K562 (cell line): ENCODE measurements around the gene NDOR1. TPM values are rescaled to one million over a fixed set of nuclear protein-coding genes. Genes with fewer than 3 reads are reported as not detected.
A peak's percentile ranks its signal among the peaks of the same experiment; 100 is the strongest.

Experiments
- ATAC-seq: fragments of 200-7000 bp; cut with Tn5 transposase; 3 replicates; pipeline ENCODE4 v1.9.1; 2020; ENCODE audit warnings: moderate library complexity
- BruUV-seq: library from RNA; stranded (reverse); fragments of 400-500 nt; replicated peaks from 2 replicates; lab custom pipeline; 2021; lab: Mats Ljungman, UMichigan
- CTCF ChIA-PET: fragments of 300-600 bp; formaldehyde crosslinking; extraction: SDS; loops from one replicate; lab custom pipeline; 2021; ENCODE audit warnings: low intra/inter-chr PET ratio; lab: Yijun Ruan, JAX
- POLR2A ChIA-PET: fragments of 300-600, 350-650 bp; sonication (Branson Sonifier 250); formaldehyde crosslinking; extraction: SDS; loops from one replicate; lab custom pipeline; 2021; ENCODE audit warnings: antibody characterized with exemption, inconsistent platforms; lab: Yijun Ruan, JAX
- DNase-seq, 4 experiments: peaks; one replicate each; pipeline versions ENCODE4 v3.0.0 to v3.0.0-alpha.2; 2011 to 2018; ENCODE audit warnings: low spot score in 3 of 4, mixed read lengths in 3 of 4; ENCODE audit errors: extremely low read depth in 1 of 4
- FAIRE-seq: peaks from 2 replicates; lab custom pipeline; 2011; peaks lifted over from hg19 to GRCh38; lab: Jason Lieb, UNC
- H2AFZ ChIP-seq: 2 replicates; pipeline ENCODE4 v1.6.0; 2011; ENCODE audit warnings: low read depth, low read length, control low read depth, inconsistent platforms
- H3K27ac ChIP-seq: fragments of 200-600 bp; 3 replicates; pipeline ENCODE4 v1.8.0; 2011; ENCODE audit warnings: low read depth, mild to moderate bottlenecking, control low read depth, inconsistent platforms, low read length, moderate library complexity, mixed read lengths; ENCODE audit errors: extremely low read depth
- H3K27me3 ChIP-seq, 2 experiments: fragments of 300-600 bp in 1 of 2; 2 replicates in 1 of 2; 3 replicates in 1 of 2; pipeline versions ENCODE4 v1.6.0 to v1.8.0; 2011; ENCODE audit warnings: inconsistent platforms in 2 of 2, low read length in 2 of 2, mild to moderate bottlenecking in 1 of 2, mixed read lengths in 1 of 2, moderate library complexity in 1 of 2; ENCODE audit not compliant: control insufficient read depth in 2 of 2, insufficient read depth in 2 of 2
- H3K36me3 ChIP-seq: fragments of 300-600 bp; 3 replicates; pipeline ENCODE4 v1.8.0; 2011; ENCODE audit warnings: mild to moderate bottlenecking, low read length, inconsistent platforms; ENCODE audit not compliant: control insufficient read depth, insufficient read depth
- H3K4me1 ChIP-seq, 2 experiments: fragments of 200-600 bp in 1 of 2; replicated peaks in 1 of 2; 2 replicates in 1 of 2; 3 replicates in 1 of 2; pipeline versions ENCODE4 v1.5.1 to v1.8.0; 2011; ENCODE audit warnings: inconsistent platforms in 2 of 2, low read length in 2 of 2, mild to moderate bottlenecking in 1 of 2, mixed read lengths in 1 of 2, moderate library complexity in 1 of 2; ENCODE audit not compliant: control insufficient read depth in 2 of 2, insufficient read depth in 2 of 2
- H3K4me2 ChIP-seq: 2 replicates; pipeline ENCODE4 v1.6.1; 2011; ENCODE audit warnings: low read length, control low read depth, inconsistent platforms, mixed read lengths; ENCODE audit not compliant: insufficient read depth
- H3K4me3 ChIP-seq: fragments of 200-600 bp; sonication (generic), shearing (Covaris generic); 2 replicates; pipeline ENCODE4 v1.5.1; 2016; ENCODE audit warnings: control low read depth, inconsistent platforms
- H3K79me2 ChIP-seq: fragments of 200-600 bp; 3 replicates; pipeline ENCODE4 v1.8.0; 2011; ENCODE audit warnings: low read length, inconsistent platforms; ENCODE audit not compliant: control insufficient read depth, insufficient read depth
- H3K9ac ChIP-seq, 2 experiments: 2 replicates each; pipeline versions ENCODE4 v1.6.0 to v1.6.1; 2011; ENCODE audit warnings: low read depth in 2 of 2, low read length in 2 of 2, control low read depth in 1 of 2, inconsistent platforms in 1 of 2, mild to moderate bottlenecking in 1 of 2, mixed read lengths in 1 of 2; ENCODE audit not compliant: insufficient read depth in 1 of 2
- H3K9me1 ChIP-seq: one replicate; pipeline ENCODE4 v1.6.0; 2011; ENCODE audit warnings: inconsistent platforms, mild to moderate bottlenecking, low read length, moderate library complexity; ENCODE audit not compliant: control insufficient read depth, insufficient read depth
- H3K9me3 ChIP-seq: replicated peaks from 2 replicates; pipeline ENCODE4 v1.5.1; 2011; ENCODE audit warnings: low read depth, low read length, inconsistent platforms; ENCODE audit not compliant: control insufficient read depth, insufficient read depth
- H4K20me1 ChIP-seq: replicated peaks from 2 replicates; pipeline ENCODE4 v1.6.1; 2011; ENCODE audit warnings: low read length, inconsistent platforms, mixed read lengths; ENCODE audit not compliant: control insufficient read depth, insufficient read depth
- ASH1L ChIP-seq: fragments of 450-650 bp; IDR thresholded peaks from 2 replicates; pipeline ENCODE4 v1.6.1; 2018; ENCODE audit warnings: borderline replicate concordance, mild to moderate bottlenecking, low read depth; ENCODE audit not compliant: partially characterized antibody
- BDP1 ChIP-seq: IDR thresholded peaks from 3 replicates; pipeline ENCODE4 v1.6.1; 2011; ENCODE audit not compliant: insufficient read length, insufficient read depth
- CBFB ChIP-seq: sonication (generic); formaldehyde crosslinking; IDR thresholded peaks from 2 replicates; pipeline ENCODE4 v1.4.0; 2020; ENCODE audit warnings: mild to moderate bottlenecking, missing genetic modification reagents
- CREB5 ChIP-seq: fragments of 250-450 bp; sonication (Bioruptor Pico); IDR thresholded peaks from 2 replicates; pipeline ENCODE4 v1.5.0; 2020; ENCODE audit warnings: mild to moderate bottlenecking
- FOXO4 ChIP-seq: fragments of 450-650 bp; formaldehyde crosslinking; IDR thresholded peaks from 2 replicates; pipeline ENCODE4 v1.4.0; 2020; ENCODE audit warnings: mild to moderate bottlenecking, moderate library complexity
- OTX1 ChIP-seq: fragments of 450-650 bp; formaldehyde crosslinking; IDR thresholded peaks from 2 replicates; pipeline ENCODE4 v1.4.0; 2022; ENCODE audit warnings: mild to moderate bottlenecking
- PHF8 ChIP-seq: fragments of 200-600 bp; sonication (generic); IDR thresholded peaks from 2 replicates; pipeline ENCODE4 v1.6.1; 2012; ENCODE audit warnings: mixed run types, mild to moderate bottlenecking, inconsistent platforms, low read length, moderate library complexity, borderline replicate concordance
- PRMT5 ChIP-seq: sonication (generic); formaldehyde crosslinking; IDR thresholded peaks from 2 replicates; pipeline ENCODE4 v1.5.0; 2020; ENCODE audit warnings: missing genetic modification reagents
- RERE ChIP-seq: sonication (generic); formaldehyde crosslinking; IDR thresholded peaks from 2 replicates; pipeline ENCODE4 v1.8.0; 2023; ENCODE audit warnings: missing genetic modification reagents, mild to moderate bottlenecking, borderline replicate concordance
- TGIF2 ChIP-seq: sonication (generic); formaldehyde crosslinking; IDR thresholded peaks from 2 replicates; pipeline ENCODE4 v1.8.1; 2022; ENCODE audit warnings: mild to moderate bottlenecking, missing genetic modification reagents, moderate library complexity
- TOE1 ChIP-seq, 2 experiments: fragments of 450-650 bp in 1 of 2; sonication (generic) in 1 of 2; formaldehyde crosslinking in 1 of 2; IDR thresholded peaks; 2 replicates each; pipeline versions ENCODE4 v1.7.1 to v1.8.0; 2016 to 2022; ENCODE audit warnings: borderline replicate concordance in 2 of 2, mild to moderate bottlenecking in 2 of 2, antibody characterized with exemption in 1 of 2, inconsistent platforms in 1 of 2, low read depth in 1 of 2, missing genetic modification reagents in 1 of 2, moderate library complexity in 1 of 2
- U2AF2 ChIP-seq: fragments of 200-400 bp; formaldehyde crosslinking; optimal IDR thresholded peaks from 2 replicates; pipeline ENCODE3; 2017; ENCODE audit warnings: low read depth, mild to moderate bottlenecking, low read length
- WGBS: fragments of 100-300 bp; shearing (Covaris generic); methylation state at CpG from one replicate; pipeline ENCODE4 v1.1.6; 2016; ENCODE audit warnings: low coverage, mixed read lengths; ENCODE audit not compliant: insufficient coverage; ENCODE audit errors: missing lambda C conversion rate; 5-methylcytosine and 5-hydroxymethylcytosine counted together
- in situ Hi-C: fragments of 300-500 bp; cut with MboI; formaldehyde crosslinking; loops from 4 replicates; pipeline ENCODE4 v1.15.0; 2018; ENCODE audit warnings: inconsistent platforms, mixed read lengths
- intact Hi-C: fragments of 100-400 bp; cut with micrococcal nuclease; formaldehyde crosslinking; loops from 2 replicates; pipeline ENCODE4 v1.14.2; 2022
- polyA plus RNA-seq, 8 experiments: library from polyadenylated mRNA; depleted of rRNA in 4 of 8; stranded (reverse) in 5 of 8; unstranded in 3 of 8; fragments of >200 nt; fragmentation: Nextera tagmentation in 2 of 8; fragmentation: Illumina TruSeq in 1 of 8; extraction: Ambion mirVana in 2 of 8; extraction: Trizol in 1 of 8; gene quantifications; 2 replicates each; pipeline versions ENCODE4 v1.2.1 to v1.2.3, GENCODE V29; 2011 to 2014; ENCODE audit warnings: inconsistent platforms in 1 of 8, missing spikeins in 1 of 8
- total RNA-seq, 7 experiments: library from RNA; depleted of rRNA in 6 of 7; stranded (reverse); fragments of >200 nt in 6 of 7; fragmentation: Illumina TruSeq in 2 of 7; extraction: Trizol in 2 of 7; gene quantifications; 2 replicates each; pipeline versions ENCODE4 v1.2.1 to v1.2.3, GENCODE V29; 2011 to 2021; ENCODE audit warnings: low replicate concordance in 1 of 7

Gene NDOR1
- total and polyA plus RNA-seq, 9 of the 15 experiments (the other 6 are each of a cell fraction or from before 2014, with no cell fraction given), result 0.06 to 36.9 (median 6.9) TPM

- Histone ChIP-seq H3K79me2 (peaks cover 43% of the 10 kb centered on the region), H4K20me1 (peaks cover 8% of the 10 kb centered on the region), H3K27me3 (no peaks in the 10 kb centered on the region), H2AFZ (peak overlapping the region; percentile 87), H3K4me2 (peak overlapping the region; percentile 98), H3K9me1 (no peaks in the 10 kb centered on the region), H3K27ac (peak overlapping the region; percentile 94), H3K9me3 (no peaks in the 10 kb centered on the region), H3K4me3 (peak overlapping the region; percentile 98), H3K36me3 (peaks cover 70% of the 10 kb centered on the region; the same call in 2 of the 3 replicates), H3K4me1 (peaks cover 20 to 90% of the 10 kb centered on the region in 2 experiments), H3K9ac (peak overlapping the region; percentile 93 to 96)
- POLR2A ChIA-PET, result interaction anchor here (0.5 to 6.7 kb wide), 11 partner anchors 9 to 375 kb away, joined by 3 to 56 read pairs (median 6); partner anchors contain the start of genes NDOR1, NRARP, RNF224 and TMEM203
- 1% methylated on average over 28 of the region's 31 CpGs for WGBS
- no peak for DNase-seq
- ATAC-seq, result peak; percentile 4
- in situ Hi-C loops, result loop anchor here (5.0 kb wide), 1 partner anchor 39 kb away; the partner anchor contains the start of genes CYSRT1 and RNF224
- no peak for FAIRE-seq
- intact Hi-C loops, result loop anchor here (1.0 kb wide), 1 partner anchor 39 kb away; the partner anchor contains the start of gene RNF224
- BruUV-seq, result TSS peak; percentile 85
- CTCF ChIA-PET, result interaction anchor here (0.6 to 2.5 kb wide), 3 partner anchors 40 to 139 kb away, joined by 3 to 19 read pairs (median 4); partner anchors contain the start of gene RNF224
- TF ChIP-seq CBFB (0 out of 2 replicates have a peak, but pooled peaks have one; percentile 65), U2AF2 (no peak), TOE1 (IDR thresholded peaks at IDR 0.05; ENCODE audit: borderline replicate concordance) (peak; percentile 55; the same call in 1 of the 2 replicates), TOE1 (CRISPR knock-in tag; IDR thresholded peaks at IDR 0.05; ENCODE audit: borderline replicate concordance, low read depth) (no peak), TGIF2 (no peak), OTX1 (CRISPR knock-in tag) (no peak), ASH1L (no peak), RERE (CRISPR knock-in tag) (no peak), PRMT5 (CRISPR knock-in tag) (no peak), FOXO4 (CRISPR knock-in tag) (peak; percentile 78; the same call in 1 of the 2 replicates), BDP1 (no peak), PHF8 (peak; percentile 86), CREB5 (CRISPR knock-in tag) (no peak)
Observed at GRCh38 chr9:137188086-137188489, 17.4 kb upstream of the NDOR1 start.
